Cardiac muscle cell (in vitro differentiated cells and primary cell): ENCODE results near the gene PEX3. TPM values are rescaled to one million over a fixed set of nuclear protein-coding genes. Genes with fewer than 3 reads are reported as not detected.
"Not testable (repeated sequence)": the region's sequence is repeated elsewhere in the genome, so short reads cannot be mapped to it uniquely, and the experiment has no call there.

Source experiments
- DNase-seq, 2 donors: peaks; one replicate each; pipeline versions ENCODE4 v3.0.0 to v3.0.0-alpha.2; 2010 to 2017; ENCODE audit warnings: low read depth in 1 of 2, low spot score in 1 of 2
- H3K27ac ChIP-seq: fragments of 200-600 bp; sonication (generic); 2 replicates; pipeline ENCODE4 v1.5.1; 2016
- H3K27me3 ChIP-seq: fragments of 200-600 bp; sonication (generic); 2 replicates; pipeline ENCODE4 v1.6.0; 2016; ENCODE audit warnings: control low read depth
- H3K36me3 ChIP-seq: fragments of 200-600 bp; sonication (generic); 2 replicates; pipeline ENCODE4 v1.5.1; 2016; ENCODE audit warnings: control low read depth
- H3K4me1 ChIP-seq: fragments of 200-600 bp; sonication (generic); 2 replicates; pipeline ENCODE4 v1.8.1; 2017; ENCODE audit warnings: low read depth, mild to moderate bottlenecking, mixed run types
- H3K4me3 ChIP-seq: fragments of 200-600 bp; sonication (generic); 2 replicates; pipeline ENCODE4 v1.5.1; 2016; ENCODE audit warnings: mild to moderate bottlenecking
- H3K9me3 ChIP-seq: fragments of 200-600 bp; sonication (generic); 2 replicates; pipeline ENCODE4 v1.5.1; 2017; ENCODE audit warnings: low read depth, mild to moderate bottlenecking, control low read depth
- polyA plus RNA-seq: library from polyadenylated mRNA; unstranded; fragments of >200 nt; fragmentation: Nextera tagmentation; extraction: Ambion mirVana; gene quantifications from 2 replicates; pipeline ENCODE4 v1.2.1, GENCODE V29; 2016
- total RNA-seq: library from RNA; depleted of rRNA; stranded (reverse); fragments of >200 nt; gene quantifications from 2 replicates; pipeline ENCODE4 v1.2.3, GENCODE V29; 2016
- TF ChIP-seq, protein P1 (sequence below): IDR thresholded peaks from 2 replicates; pipeline ENCODE4 v1.5.1; 2012; ENCODE audit warnings: low read depth, mild to moderate bottlenecking, low read length

The PEX3 gene
- total and polyA plus RNA-seq, 2 experiments from 2014 or later, result 8.9 to 34.9 TPM

GRCh38 chr6:143507358-143508145, 56.9 kb downstream of the PEX3 start:
- H3K36me3 ChIP-seq, result peaks cover 7% of the 10 kb centered on the region
- peaks cover 4% of the 10 kb centered on the region for H3K4me1 ChIP-seq
- DNase-seq, result no peak
- H3K9me3 ChIP-seq, result no peaks in the 10 kb centered on the region
- H3K27me3 ChIP-seq, result no peaks in the 10 kb centered on the region
- no peak overlapping the region for H3K4me3 ChIP-seq
- TF ChIP-seq, protein P1, sequence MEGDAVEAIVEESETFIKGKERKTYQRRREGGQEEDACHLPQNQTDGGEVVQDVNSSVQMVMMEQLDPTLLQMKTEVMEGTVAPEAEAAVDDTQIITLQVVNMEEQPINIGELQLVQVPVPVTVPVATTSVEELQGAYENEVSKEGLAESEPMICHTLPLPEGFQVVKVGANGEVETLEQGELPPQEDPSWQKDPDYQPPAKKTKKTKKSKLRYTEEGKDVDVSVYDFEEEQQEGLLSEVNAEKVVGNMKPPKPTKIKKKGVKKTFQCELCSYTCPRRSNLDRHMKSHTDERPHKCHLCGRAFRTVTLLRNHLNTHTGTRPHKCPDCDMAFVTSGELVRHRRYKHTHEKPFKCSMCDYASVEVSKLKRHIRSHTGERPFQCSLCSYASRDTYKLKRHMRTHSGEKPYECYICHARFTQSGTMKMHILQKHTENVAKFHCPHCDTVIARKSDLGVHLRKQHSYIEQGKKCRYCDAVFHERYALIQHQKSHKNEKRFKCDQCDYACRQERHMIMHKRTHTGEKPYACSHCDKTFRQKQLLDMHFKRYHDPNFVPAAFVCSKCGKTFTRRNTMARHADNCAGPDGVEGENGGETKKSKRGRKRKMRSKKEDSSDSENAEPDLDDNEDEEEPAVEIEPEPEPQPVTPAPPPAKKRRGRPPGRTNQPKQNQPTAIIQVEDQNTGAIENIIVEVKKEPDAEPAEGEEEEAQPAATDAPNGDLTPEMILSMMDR, result no peak
- no peak overlapping the region for H3K27ac ChIP-seq

- not testable (repeated sequence) for H3K4me3 ChIP-seq, H3K4me1 ChIP-seq, H3K36me3 ChIP-seq, H3K27me3 ChIP-seq, H3K27ac ChIP-seq, DNase-seq, H3K9me3 ChIP-seq
These were observed 59.7 kb downstream of the PEX3 start for GRCh38 chr6:143510326-143510725.

DNA sequence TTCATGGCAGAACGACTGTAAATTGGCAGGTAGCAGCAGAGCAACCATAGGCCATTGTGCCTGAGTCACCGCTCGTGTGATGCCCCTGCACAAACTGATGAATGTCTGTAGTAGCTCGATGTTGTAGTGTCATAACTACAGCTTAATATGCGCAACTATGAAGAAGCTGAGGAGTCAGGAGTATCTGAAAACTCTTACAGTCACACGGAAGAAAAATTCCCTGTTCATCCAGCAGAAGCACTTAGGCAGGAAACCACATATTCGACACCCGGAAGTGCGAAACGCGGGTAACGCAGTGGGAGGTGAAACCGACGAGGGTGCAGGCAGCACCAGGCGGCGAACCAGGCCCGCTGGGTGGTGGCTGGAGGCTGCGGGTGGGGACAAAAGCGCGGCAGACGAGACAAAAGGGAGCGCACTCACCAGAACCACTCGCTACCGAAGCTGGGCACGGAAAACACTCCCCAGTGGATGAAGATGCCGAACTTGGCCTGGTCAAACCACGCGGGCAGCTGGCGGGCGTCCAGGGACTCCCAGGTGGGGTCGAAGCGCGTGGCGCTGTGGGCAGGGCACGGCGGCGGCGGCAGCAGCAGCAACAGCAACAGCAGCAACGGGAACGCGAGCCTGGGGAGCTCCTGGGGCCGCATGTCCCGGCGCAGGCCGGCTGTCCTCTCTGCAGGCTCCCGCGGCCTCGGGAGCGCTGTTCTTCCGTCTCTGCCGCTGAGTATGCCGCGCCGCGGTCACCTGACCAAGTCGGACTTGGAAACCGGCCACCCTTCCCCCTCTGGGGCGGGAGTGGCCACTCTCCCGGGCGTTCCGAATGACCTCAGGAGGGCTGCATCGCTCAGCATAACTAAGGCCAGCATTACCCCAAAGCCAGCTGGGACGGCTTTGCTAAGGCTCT, 60.6 kb downstream of the PEX3 start, which contains the start of gene FUCA2:
FUCA2 (minus strand) TSS at position 730 of the 901 bp plus-strand sequence; CDS start at position 644, 86 bp downstream.
- Histone ChIP-seq H3K36me3 (peaks cover 4% of the 10 kb centered on the region), H3K27ac (peak within 1 kb of the TSS; percentile 69), H3K9me3 (no peaks in the 10 kb centered on the region), H3K27me3 (no peaks in the 10 kb centered on the region), H3K4me1 (peaks cover 4% of the 10 kb centered on the region), H3K4me3 (peak within 1 kb of the TSS; percentile 38)
- TF ChIP-seq, protein P1, result no peak
- peak; percentile 90 to 95 for DNase-seq

GRCh38 chr6:143513410-143513809, 62.8 kb downstream of the PEX3 start:
- TF ChIP-seq, protein P1, result peak; percentile 43
- no peak overlapping the region for H3K27ac ChIP-seq
- H3K4me3 ChIP-seq, result no peak overlapping the region
- no peaks in the 10 kb centered on the region for H3K27me3 ChIP-seq
- H3K4me1 ChIP-seq, result peaks cover 4% of the 10 kb centered on the region
- DNase-seq, result peak in 1 of 2 donors; percentile 12
- H3K9me3 ChIP-seq, result no peaks in the 10 kb centered on the region
- H3K36me3 ChIP-seq, result no peaks in the 10 kb centered on the region

GRCh38 chr6:143515061-143515760, 64.6 kb downstream of the PEX3 start:
- Histone ChIP-seq H3K4me3 (no peak overlapping the region), H3K36me3 (no peaks in the 10 kb centered on the region), H3K4me1 (peaks cover 10% of the 10 kb centered on the region), H3K9me3 (no peaks in the 10 kb centered on the region), H3K27me3 (no peaks in the 10 kb centered on the region), H3K27ac (no peak overlapping the region)
- peak; percentile 17 to 63 for DNase-seq
- TF ChIP-seq, protein P1, result no peak
